PC-9 (cell line): ENCODE data around the gene ARMC2. TPM values are rescaled to one million over a fixed set of nuclear protein-coding genes. Genes with fewer than 3 reads are reported as not detected.

Experiments used
- BruUV-seq: library from RNA; stranded (reverse); fragments of 400-500 nt; replicated peaks from 2 replicates; lab custom pipeline; 2021; lab: Mats Ljungman, UMichigan
- CTCF ChIA-PET: fragments of 300-600 bp; sonication (Branson Sonifier 250); formaldehyde crosslinking; loops from one replicate; lab custom pipeline; 2022; ENCODE audit warnings: antibody characterized with exemption; lab: Charles Lee
- POLR2A ChIA-PET: fragments of 300-600 bp; sonication (Branson Sonifier 250); formaldehyde crosslinking; loops from one replicate; lab custom pipeline; 2022; ENCODE audit warnings: antibody characterized with exemption; ENCODE audit not compliant: unreplicated experiment; lab: Charles Lee
- DNase-seq, 2 experiments: peaks; one replicate each; pipeline versions ENCODE4 v3.0.0 to v3.0.0-alpha.2; 2015 to 2022; ENCODE audit warnings: mixed read lengths in 1 of 2
- H2AFZ ChIP-seq: fragments of 200-600 bp; sonication (generic); 2 replicates; pipeline ENCODE4 v1.8.1; 2017; ENCODE audit warnings: antibody characterized with exemption
- H3F3A ChIP-seq: fragments of 200-600 bp; sonication (generic); 2 replicates; pipeline ENCODE4 v1.8.1; 2017; ENCODE audit warnings: antibody characterized with exemption, mild to moderate bottlenecking, low read depth; ENCODE audit not compliant: insufficient read depth
- H3K27ac ChIP-seq: fragments of 200-600 bp; sonication (generic); 2 replicates; pipeline ENCODE4 v1.6.1; 2016; ENCODE audit warnings: mixed run types
- H3K27me3 ChIP-seq: fragments of 200-600 bp; sonication (generic); 2 replicates; pipeline ENCODE4 v1.6.1; 2016; ENCODE audit warnings: low read depth, mixed run types; ENCODE audit not compliant: insufficient read depth
- H3K36me3 ChIP-seq: fragments of 200-600 bp; sonication (generic); 2 replicates; pipeline ENCODE4 v1.6.1; 2016; ENCODE audit warnings: low read depth, mixed run types
- H3K4me1 ChIP-seq: fragments of 200-600 bp; sonication (generic); replicated peaks from 2 replicates; pipeline ENCODE4 v1.6.1; 2016; ENCODE audit warnings: mixed run types; ENCODE audit not compliant: insufficient read depth
- H3K4me2 ChIP-seq: fragments of 200-600 bp; sonication (generic); 2 replicates; pipeline ENCODE4 v1.6.1; 2017; ENCODE audit warnings: mixed run types
- H3K4me3 ChIP-seq: fragments of 200-600 bp; sonication (generic); 2 replicates; pipeline ENCODE4 v1.6.1; 2016; ENCODE audit warnings: mixed run types
- H3K79me2 ChIP-seq: fragments of 200-600 bp; sonication (generic); 2 replicates; pipeline ENCODE4 v1.6.1; 2017; ENCODE audit warnings: low read depth, mixed run types
- H3K9me2 ChIP-seq: fragments of 200-600 bp; sonication (generic); 2 replicates; pipeline ENCODE4 v1.8.1; 2017; ENCODE audit warnings: mild to moderate bottlenecking; ENCODE audit not compliant: insufficient read depth
- H3K9me3 ChIP-seq: fragments of 200-600 bp; sonication (generic); 2 replicates; pipeline ENCODE4 v1.8.1; 2016; ENCODE audit warnings: low read depth; ENCODE audit not compliant: insufficient read depth
- H4K20me1 ChIP-seq: fragments of 200-600 bp; sonication (generic); 2 replicates; pipeline ENCODE4 v1.8.1; 2017; ENCODE audit not compliant: insufficient read depth
- EZH2 ChIP-seq: fragments of 200-600 bp; sonication (generic); IDR thresholded peaks from 2 replicates; pipeline ENCODE4 v1.8.0; 2017; ENCODE audit warnings: antibody characterized with exemption, low read depth
- intact Hi-C: fragments of 100-400 bp; cut with micrococcal nuclease; formaldehyde crosslinking; loops from one replicate; pipeline ENCODE4 v1.10.0; 2022; ENCODE audit not compliant: unreplicated experiment
- total RNA-seq: library from RNA; stranded (reverse); gene quantifications from 2 replicates; pipeline ENCODE4 v1.2.3, GENCODE V29; 2021
- TF ChIP-seq, protein P1 (sequence below): fragments of 200-600 bp; sonication (generic); conservative IDR thresholded peaks from 2 replicates; pipeline ENCODE4 v1.6.1; 2017; ENCODE audit warnings: mixed run types, antibody characterized with exemption, mild to moderate bottlenecking, moderate library complexity

ARMC2 gene
- total RNA-seq, 1 experiment from 2014 or later, result 15.5 TPM

DNA sequence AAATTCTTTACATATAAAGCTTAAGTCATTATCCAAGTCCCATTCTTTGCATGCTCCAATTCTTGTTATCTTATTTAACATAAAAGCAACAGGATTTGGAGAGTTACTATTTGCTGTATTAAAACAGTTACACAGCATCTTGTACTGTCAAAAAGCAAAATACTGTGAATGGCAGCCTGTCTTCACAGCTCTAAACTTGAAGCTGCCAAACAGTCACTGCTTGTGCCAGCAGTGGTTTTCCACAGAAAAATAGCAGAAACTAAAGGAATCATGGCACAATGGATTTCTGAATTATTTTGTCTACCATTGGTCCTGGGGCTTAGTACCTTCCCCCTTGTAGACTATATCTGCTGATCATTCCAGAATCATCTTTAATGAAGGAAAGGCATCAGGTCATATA is 138.9 kb downstream of the ARMC2 start:
- DNase-seq, result no peak
- peaks cover 5% of the 10 kb centered on the region for H3K36me3 ChIP-seq
- no peaks in the 10 kb centered on the region for H3K9me2 ChIP-seq
- no peaks in the 10 kb centered on the region for H3K27me3 ChIP-seq
- H3K4me2 ChIP-seq, result no peak overlapping the region
- ChIA-PET POLR2A (no interaction called here), CTCF (no interaction called here)
- H3K9me3 ChIP-seq, result no peaks in the 10 kb centered on the region
- H3F3A ChIP-seq, result peaks cover 4% of the 10 kb centered on the region; the same call in 1 of the 2 replicates
- H4K20me1 ChIP-seq, result no peaks in the 10 kb centered on the region
- intact Hi-C loops, result no loop called here
- H3K27ac ChIP-seq, result no peak overlapping the region
- no TSS peak for BruUV-seq
- TF ChIP-seq, protein P1, sequence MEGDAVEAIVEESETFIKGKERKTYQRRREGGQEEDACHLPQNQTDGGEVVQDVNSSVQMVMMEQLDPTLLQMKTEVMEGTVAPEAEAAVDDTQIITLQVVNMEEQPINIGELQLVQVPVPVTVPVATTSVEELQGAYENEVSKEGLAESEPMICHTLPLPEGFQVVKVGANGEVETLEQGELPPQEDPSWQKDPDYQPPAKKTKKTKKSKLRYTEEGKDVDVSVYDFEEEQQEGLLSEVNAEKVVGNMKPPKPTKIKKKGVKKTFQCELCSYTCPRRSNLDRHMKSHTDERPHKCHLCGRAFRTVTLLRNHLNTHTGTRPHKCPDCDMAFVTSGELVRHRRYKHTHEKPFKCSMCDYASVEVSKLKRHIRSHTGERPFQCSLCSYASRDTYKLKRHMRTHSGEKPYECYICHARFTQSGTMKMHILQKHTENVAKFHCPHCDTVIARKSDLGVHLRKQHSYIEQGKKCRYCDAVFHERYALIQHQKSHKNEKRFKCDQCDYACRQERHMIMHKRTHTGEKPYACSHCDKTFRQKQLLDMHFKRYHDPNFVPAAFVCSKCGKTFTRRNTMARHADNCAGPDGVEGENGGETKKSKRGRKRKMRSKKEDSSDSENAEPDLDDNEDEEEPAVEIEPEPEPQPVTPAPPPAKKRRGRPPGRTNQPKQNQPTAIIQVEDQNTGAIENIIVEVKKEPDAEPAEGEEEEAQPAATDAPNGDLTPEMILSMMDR, result no peak
- TF ChIP-seq EZH2, result no peak
- H3K79me2 ChIP-seq, result no peaks in the 10 kb centered on the region
- no peak overlapping the region for H3K4me3 ChIP-seq
- H3K4me1 ChIP-seq, result peaks cover 27% of the 10 kb centered on the region
- H2AFZ ChIP-seq, result no peak overlapping the region

DNA sequence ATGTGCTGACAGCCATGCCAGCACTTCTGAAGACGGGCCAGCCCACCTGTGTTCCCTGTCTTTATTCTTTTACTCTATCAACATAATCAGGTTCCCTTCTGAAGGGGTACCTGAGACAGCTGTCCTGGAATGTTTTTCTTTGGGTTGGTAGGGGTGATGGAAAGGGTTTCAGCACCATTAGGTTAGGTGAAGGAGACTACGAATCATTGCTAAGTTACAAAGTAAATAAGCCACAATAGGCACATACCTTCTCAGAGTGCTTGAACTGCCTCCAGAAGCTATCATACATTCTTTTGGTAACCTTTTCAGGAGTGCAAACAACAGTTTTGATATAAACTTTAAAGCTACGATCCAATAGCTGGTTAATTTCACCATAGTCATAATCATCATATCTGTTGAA is 140.1 kb downstream of the ARMC2 start:
- H3K9me3 ChIP-seq, result no peaks in the 10 kb centered on the region
- peaks cover 27% of the 10 kb centered on the region for H3K4me1 ChIP-seq
- H3K27ac ChIP-seq, result no peak overlapping the region
- BruUV-seq, result no TSS peak
- H2AFZ ChIP-seq, result no peak overlapping the region
- H3K79me2 ChIP-seq, result no peaks in the 10 kb centered on the region
- peaks cover 9% of the 10 kb centered on the region for H3K36me3 ChIP-seq
- ChIA-PET CTCF (no interaction called here), POLR2A (interaction anchor here (0.6 to 0.9 kb wide), 2 partner anchors 17 to 294 kb away, joined by 3 to 7 read pairs; no protein-coding TSS in a partner anchor)
- H3K4me2 ChIP-seq, result no peak overlapping the region
- intact Hi-C loops, result no loop called here
- H3K9me2 ChIP-seq, result no peaks in the 10 kb centered on the region
- DNase-seq, result peak; percentile 14 to 79
- H3K27me3 ChIP-seq, result no peaks in the 10 kb centered on the region
- H3F3A ChIP-seq, result peaks cover 4% of the 10 kb centered on the region; the same call in 1 of the 2 replicates
- TF ChIP-seq EZH2, result no peak
- TF ChIP-seq, protein P1, result no peak
- H3K4me3 ChIP-seq, result no peak overlapping the region
- no peaks in the 10 kb centered on the region for H4K20me1 ChIP-seq

DNA sequence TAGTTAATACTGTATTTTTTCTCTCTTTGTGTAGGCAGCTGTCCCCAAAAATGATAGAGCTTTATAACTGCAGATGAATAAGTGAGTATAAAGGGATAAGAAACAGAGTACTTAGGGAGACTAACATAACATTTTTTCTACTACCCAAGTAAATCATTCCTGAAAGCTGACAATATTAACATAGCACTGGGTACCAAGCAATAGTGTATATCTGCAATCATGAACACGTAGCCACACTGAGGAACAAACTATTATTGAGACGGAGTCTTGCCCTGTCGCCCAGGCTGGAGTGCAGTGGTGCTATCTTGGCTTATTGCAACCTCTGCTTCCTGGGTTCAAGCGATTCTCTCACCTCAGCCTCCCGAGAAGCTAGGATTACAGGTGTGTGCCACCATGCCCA is 140.5 kb downstream of the ARMC2 start:
- Histone ChIP-seq H3K9me2 (no peaks in the 10 kb centered on the region), H3F3A (peaks cover 4% of the 10 kb centered on the region; the same call in 1 of the 2 replicates), H3K27ac (no peak overlapping the region), H3K36me3 (peaks cover 14% of the 10 kb centered on the region), H3K4me3 (no peak overlapping the region), H3K79me2 (no peaks in the 10 kb centered on the region), H2AFZ (no peak overlapping the region), H3K4me1 (peaks cover 27% of the 10 kb centered on the region), H3K9me3 (no peaks in the 10 kb centered on the region), H3K27me3 (no peaks in the 10 kb centered on the region), H3K4me2 (no peak overlapping the region), H4K20me1 (no peaks in the 10 kb centered on the region)
- DNase-seq, result no peak
- CTCF ChIA-PET, result no interaction called here
- intact Hi-C loops, result no loop called here
- POLR2A ChIA-PET, result interaction anchor here (0.9 kb wide), 1 partner anchor 17 kb away, joined by 3 read pairs; no protein-coding TSS in a partner anchor
- TF ChIP-seq, protein P1, result no peak
- no peak for TF ChIP-seq EZH2
- BruUV-seq, result no TSS peak
